ENCODE measurements around the gene SEC31A.
A peak's percentile ranks its signal among the peaks of the same experiment; 100 is the strongest.

The SEC31A gene

GRCh38 chr4:82899374-82900065 lies 8.6 kb upstream of the SEC31A start:
- Histone ChIP-seq H4K20me1 (ENCODE audit: insufficient read depth) (0 out of 2 replicates have a peak, but pooled peaks cover 15% of the 10 kb centered on the region), H3K27me3 (ENCODE audit: insufficient read depth, low read depth) (no peaks in the 10 kb centered on the region), H3K4me3 (IDR thresholded peaks at IDR 0.05; ENCODE audit: insufficient read depth, low read depth, low read length) (peak overlapping the region; percentile 71), H3K27ac (peak overlapping the region; percentile 86), H3K4me2 (peak overlapping the region; percentile 79), H2AFZ (ENCODE audit: low read depth) (peak overlapping the region; percentile 71), H3K9ac (peak overlapping the region; percentile 81), H3K4me1 (ENCODE audit: low read depth, poor library complexity, severe bottlenecking) (peaks cover 48% of the 10 kb centered on the region), H3K36me3 (ENCODE audit: insufficient read depth) (peaks cover 7% of the 10 kb centered on the region; the same call in 1 of the 2 replicates), H3K79me2 (ENCODE audit: insufficient read depth, low read depth) (peaks cover 52% of the 10 kb centered on the region)
- no peak for TF ChIP-seq CTCF (conservative IDR thresholded peaks at IDR 0.05; ENCODE audit: low read depth, low read length)

GRCh38 chr4:82898322-82899243 lies 7.6 kb upstream of the SEC31A start:
- TF ChIP-seq CTCF (conservative IDR thresholded peaks at IDR 0.05; ENCODE audit: low read depth, low read length), result peak; percentile 59
- Histone ChIP-seq H3K27me3 (ENCODE audit: insufficient read depth, low read depth) (no peaks in the 10 kb centered on the region), H3K9ac (peak overlapping the region; percentile 81; the same call in 1 of the 2 replicates), H3K36me3 (ENCODE audit: insufficient read depth) (peaks cover 10% of the 10 kb centered on the region; the same call in 1 of the 2 replicates), H3K4me2 (peak overlapping the region; percentile 79), H2AFZ (ENCODE audit: low read depth) (no peak overlapping the region), H3K4me3 (IDR thresholded peaks at IDR 0.05; ENCODE audit: insufficient read depth, low read depth, low read length) (no peak overlapping the region), H3K4me1 (ENCODE audit: low read depth, poor library complexity, severe bottlenecking) (peaks cover 54% of the 10 kb centered on the region), H3K79me2 (ENCODE audit: insufficient read depth, low read depth) (peaks cover 52% of the 10 kb centered on the region), H3K27ac (0 out of 2 replicates have a peak overlapping the region, but pooled peaks have one; percentile 86), H4K20me1 (ENCODE audit: insufficient read depth) (0 out of 2 replicates have a peak, but pooled peaks cover 15% of the 10 kb centered on the region)

GRCh38 chr4:82896755-82897154 lies 5.8 kb upstream of the SEC31A start:
- Histone ChIP-seq H4K20me1 (ENCODE audit: insufficient read depth) (0 out of 2 replicates have a peak, but pooled peaks cover 15% of the 10 kb centered on the region), H3K79me2 (ENCODE audit: insufficient read depth, low read depth) (peaks cover 49% of the 10 kb centered on the region), H2AFZ (ENCODE audit: low read depth) (no peak overlapping the region), H3K27me3 (ENCODE audit: insufficient read depth, low read depth) (no peaks in the 10 kb centered on the region), H3K9ac (no peak overlapping the region), H3K36me3 (ENCODE audit: insufficient read depth) (peaks cover 10% of the 10 kb centered on the region; the same call in 1 of the 2 replicates), H3K4me1 (ENCODE audit: low read depth, poor library complexity, severe bottlenecking) (peaks cover 67% of the 10 kb centered on the region), H3K27ac (no peak overlapping the region), H3K4me3 (IDR thresholded peaks at IDR 0.05; ENCODE audit: insufficient read depth, low read depth, low read length) (no peak overlapping the region), H3K4me2 (no peak overlapping the region)
- no peak for TF ChIP-seq CTCF (conservative IDR thresholded peaks at IDR 0.05; ENCODE audit: low read depth, low read length)

- 0 out of 2 replicates have a peak, but pooled peaks cover 15% of the 10 kb centered on the region for H4K20me1 ChIP-seq (ENCODE audit: insufficient read depth)
- peaks cover 50% of the 10 kb centered on the region for H3K79me2 ChIP-seq (ENCODE audit: insufficient read depth, low read depth)
- H3K4me1 ChIP-seq (ENCODE audit: low read depth, poor library complexity, severe bottlenecking), result peaks cover 68% of the 10 kb centered on the region
- H3K4me2 ChIP-seq, result no peak overlapping the region; the same call in 1 of the 2 replicates
- no peak overlapping the region for H3K9ac ChIP-seq
- H3K36me3 ChIP-seq (ENCODE audit: insufficient read depth), result peaks cover 10% of the 10 kb centered on the region; the same call in 1 of the 2 replicates
- H2AFZ ChIP-seq (ENCODE audit: low read depth), result no peak overlapping the region
- H3K27ac ChIP-seq, result no peak overlapping the region
- no peaks in the 10 kb centered on the region for H3K27me3 ChIP-seq (ENCODE audit: insufficient read depth, low read depth)
- no peak overlapping the region for H3K4me3 ChIP-seq (IDR thresholded peaks at IDR 0.05; ENCODE audit: insufficient read depth, low read depth, low read length)
- TF ChIP-seq CTCF (conservative IDR thresholded peaks at IDR 0.05; ENCODE audit: low read depth, low read length), result no peak
Observed at GRCh38 chr4:82893942-82894341, 3.0 kb upstream of the SEC31A start.

Data from KMS-11 (cell line).